Stimulated activated naive CD8-positive, alpha-beta T cell treated with anti-CD3 and anti-CD28 coated beads, Interleukin-15, Interleukin-2, amounts not matched to agents 100 U/mL and 50 U/mL, for 24 hours (primary cell): ENCODE measurements around the gene ELP4.
A peak's percentile ranks its signal among the peaks of the same experiment; 100 is the strongest.

Source experiments
- ATAC-seq: fragments of 150-1000 bp; cut with Tn5 transposase; one replicate; pipeline ENCODE4 v1.10.0; 2021
- DNase-seq: peaks from one replicate; pipeline ENCODE4 v3.0.0; 2021

ELP4 gene

DNA sequence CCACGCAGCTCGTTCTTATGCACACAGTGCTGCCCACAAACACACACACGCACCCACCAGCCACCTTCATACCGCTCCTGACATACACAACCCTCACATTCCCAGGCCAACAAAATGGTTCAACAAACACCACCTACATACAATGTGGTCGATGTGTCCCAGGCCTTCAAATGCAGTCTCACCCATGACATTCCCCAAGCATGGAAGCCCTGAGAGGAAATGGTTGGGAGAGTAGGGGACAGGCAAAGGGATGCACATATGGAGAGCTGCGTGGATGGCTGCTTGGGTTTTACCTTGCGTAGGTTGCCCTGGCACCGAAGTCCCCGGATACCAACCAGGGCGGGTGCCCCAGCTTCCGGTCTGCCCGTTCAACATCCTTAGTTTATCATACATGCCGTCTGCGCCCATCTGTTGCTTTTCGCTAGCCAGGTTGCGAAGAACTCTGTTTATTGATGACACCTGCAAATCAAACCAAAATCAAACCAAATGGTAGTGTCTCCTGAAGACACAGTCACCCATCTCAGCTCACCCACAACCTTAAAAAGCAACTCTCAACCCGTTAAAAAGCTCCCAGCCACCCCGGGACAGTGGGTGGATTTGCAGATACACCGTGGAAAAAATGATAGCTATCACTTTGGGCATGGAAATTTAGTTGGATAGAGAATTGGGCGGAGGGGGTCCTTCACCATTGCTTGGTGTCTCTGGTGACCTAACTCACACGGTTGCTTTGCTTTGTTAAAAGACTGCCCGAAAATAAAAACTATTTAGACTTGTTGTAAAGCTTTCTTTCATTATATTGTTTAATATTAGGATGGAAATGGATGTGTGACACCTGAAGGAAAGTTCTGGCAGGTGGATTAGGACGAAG, 291.1 kb downstream of the ELP4 start:
- DNase-seq (no peak), ATAC-seq (no peak)

GRCh38 chr11:31801298-31801702, 291.7 kb downstream of the ELP4 start:
- no peak for DNase-seq
- ATAC-seq: no peak

GRCh38 chr11:31802000-31802551, 292.5 kb downstream of the ELP4 start:
- DNase-seq (no peak), ATAC-seq (no peak)

GRCh38 chr11:31802609-31802989, 293.0 kb downstream of the ELP4 start:
- ATAC-seq: no peak
- no peak for DNase-seq

- no peak for DNase-seq
These were observed 293.6 kb downstream of the ELP4 start for GRCh38 chr11:31802990-31803812.

GRCh38 chr11:31803813-31804311, 294.3 kb downstream of the ELP4 start:
- DNase-seq: no peak
- ATAC-seq: no peak

More at GRCh38 chr11:31802990-31803812, 293.6 kb downstream of the ELP4 start:
- no peak for ATAC-seq

GRCh38 chr11:31804312-31805036, 294.9 kb downstream of the ELP4 start:
- no peak for ATAC-seq

GRCh38 chr11:31805037-31805628, 295.6 kb downstream of the ELP4 start:
- DNase-seq: no peak
- no peak for ATAC-seq

More at GRCh38 chr11:31804312-31805036, 294.9 kb downstream of the ELP4 start:
- DNase-seq: no peak

DNA sequence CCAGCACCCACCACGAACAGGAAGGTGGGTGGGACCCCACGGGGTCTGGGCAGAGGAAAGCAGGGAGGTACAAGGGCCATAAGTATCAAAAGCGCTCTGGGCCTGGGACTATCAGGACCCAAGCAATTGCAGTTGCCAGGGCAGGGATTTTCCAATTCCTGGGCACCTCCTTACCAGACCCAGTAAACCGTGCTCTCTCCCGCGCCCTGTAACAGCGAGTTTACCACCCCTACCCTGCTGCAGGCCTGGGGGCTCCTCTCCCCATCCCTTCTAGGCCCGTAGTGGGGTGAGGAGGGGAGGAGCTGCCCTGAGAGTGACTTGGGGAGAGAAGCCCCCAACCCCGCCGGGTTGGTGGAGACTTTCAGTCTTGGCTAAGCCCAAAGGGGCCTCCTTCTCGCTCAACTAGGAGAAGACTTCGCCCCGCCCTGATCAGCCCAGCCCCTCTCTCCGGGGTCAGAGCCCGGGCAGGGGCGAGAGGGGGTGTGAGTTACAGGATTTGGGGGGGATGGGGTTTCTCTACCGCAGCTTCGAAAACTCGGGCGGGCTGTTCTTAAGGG, 296.1 kb downstream of the ELP4 start:
- no peak for ATAC-seq
- DNase-seq: no peak

GRCh38 chr11:31806186-31806927, 296.8 kb downstream of the ELP4 start:
- no peak for DNase-seq
- no peak for ATAC-seq

- ATAC-seq: no peak
- no peak for DNase-seq
These were observed 297.6 kb downstream of the ELP4 start for GRCh38 chr11:31806928-31807798.

DNA sequence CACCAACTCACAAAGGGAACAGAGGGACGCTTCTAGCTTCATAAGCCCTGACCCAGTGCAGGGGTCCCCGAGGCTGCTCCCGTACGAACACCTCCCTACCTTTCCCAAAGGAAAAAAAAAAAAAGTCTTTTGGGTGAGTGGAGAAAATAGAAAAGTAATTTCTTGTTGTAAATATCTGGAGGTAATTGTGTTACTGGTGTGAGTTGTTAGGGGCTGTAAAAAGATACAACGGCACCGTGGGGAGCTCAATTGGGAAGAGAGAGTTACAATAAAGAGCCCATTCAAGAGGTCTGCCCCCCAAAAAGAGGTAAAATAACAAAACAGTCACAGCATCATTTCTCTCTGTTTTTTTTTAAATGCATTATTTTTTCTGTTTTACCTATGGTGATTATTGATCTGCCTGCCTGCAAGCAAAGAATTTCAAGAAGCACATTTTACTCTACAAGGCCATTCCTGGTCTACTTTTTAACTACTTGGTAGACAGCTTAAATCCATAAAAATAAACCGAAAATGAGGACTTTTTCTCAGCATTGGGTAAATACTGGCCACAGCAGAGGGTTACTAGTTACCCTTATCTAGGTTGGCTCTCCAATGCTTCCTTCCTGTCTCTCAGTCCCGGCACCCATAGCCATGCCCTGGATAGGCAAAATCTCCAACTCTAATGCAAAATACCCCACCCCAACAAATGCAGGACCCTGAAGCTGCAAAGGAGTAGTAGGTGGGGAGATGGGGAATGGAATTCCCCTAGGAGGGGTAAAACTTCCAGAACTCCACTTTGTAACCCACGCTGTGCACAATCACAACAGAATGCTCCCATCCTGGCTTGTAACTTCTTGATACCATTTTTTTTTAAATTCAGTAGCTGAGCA, 298.5 kb downstream of the ELP4 start:
- DNase-seq (no peak), ATAC-seq (no peak)

- no peak for DNase-seq
- ATAC-seq: no peak
These were observed 299.4 kb downstream of the ELP4 start for GRCh38 chr11:31808721-31809540.

DNA sequence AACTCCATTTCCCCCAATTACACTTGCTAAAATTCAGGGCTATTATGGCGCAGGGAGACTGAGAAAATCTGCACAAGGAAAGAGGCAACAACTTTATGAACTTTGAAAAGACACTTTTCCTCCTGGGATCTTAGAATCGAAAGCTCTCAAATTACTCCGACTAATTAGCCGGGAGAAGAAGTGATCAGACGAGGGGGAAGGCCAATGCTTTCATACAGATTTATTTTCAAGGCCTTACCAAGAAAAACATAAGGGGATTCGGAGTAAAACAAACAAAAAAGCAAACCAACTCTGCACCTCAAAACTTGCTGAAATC, 299.9 kb downstream of the ELP4 start:
- ATAC-seq: no peak
- DNase-seq: no peak

DNA sequence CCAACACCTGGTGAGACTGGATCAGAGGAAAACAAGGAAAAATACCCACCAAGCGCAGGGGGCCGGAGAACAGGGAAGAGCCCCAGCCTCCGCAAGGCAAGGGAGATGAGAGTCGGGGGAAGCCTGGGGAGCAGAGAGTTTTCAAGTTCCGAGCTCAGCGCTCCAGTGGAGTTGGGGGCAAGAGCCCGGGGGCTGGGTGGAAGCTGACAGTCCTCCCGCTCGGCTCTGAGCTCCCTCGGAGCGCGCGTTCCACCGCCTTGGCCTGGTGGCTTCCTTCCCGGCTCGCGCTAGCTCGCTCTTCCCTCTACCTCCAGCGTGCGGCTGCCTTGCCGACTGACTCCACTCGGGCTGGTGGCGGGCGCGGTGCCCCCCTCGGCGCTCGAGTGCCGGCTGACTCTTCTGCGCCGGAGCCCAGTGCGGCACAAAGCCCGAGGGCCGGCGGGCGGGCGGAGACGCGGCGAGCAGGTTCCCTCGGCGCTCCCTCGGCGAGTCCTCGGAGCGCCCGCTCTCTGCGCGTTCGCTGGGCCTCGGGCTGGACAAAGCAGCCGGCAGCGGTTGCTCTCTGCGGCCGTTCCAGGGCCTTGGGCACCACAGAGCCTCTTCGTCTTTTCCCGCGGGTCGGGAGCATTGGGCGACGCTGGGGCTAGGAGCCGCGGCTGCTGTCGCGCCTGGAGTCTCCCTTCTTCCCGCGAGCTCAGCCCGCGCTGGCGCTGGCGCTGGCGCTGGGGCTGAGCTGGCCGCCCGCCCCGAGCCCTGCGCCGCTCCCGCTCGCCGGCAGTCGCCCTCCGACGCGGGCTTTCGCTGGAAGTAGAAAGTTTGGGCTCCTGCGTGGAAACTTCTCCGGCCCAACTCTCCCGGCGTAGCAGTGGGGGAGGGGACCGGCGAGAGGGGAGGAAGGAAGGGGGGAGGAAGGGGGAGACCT, 300.6 kb downstream of the ELP4 start:
- DNase-seq: no peak
- ATAC-seq: no peak

GRCh38 chr11:31810779-31811647, 301.4 kb downstream of the ELP4 start, which contains the start of gene PAX6:
Gene PAX6, minus strand, starts transcription at chr11:31811322. Its CDS starts 4,911 bp downstream, at chr11:31806411.
- peak; percentile 52 for DNase-seq

More at GRCh38 chr11:31810779-31811647, 301.4 kb downstream of the ELP4 start, which contains the start of gene PAX6:
- ATAC-seq: peak; percentile 44
